Lower leg skin (tissue), 4 donors: Measurements from ENCODE around the gene C14orf93. TPM values are rescaled to one million over a fixed set of nuclear protein-coding genes. Genes with fewer than 3 reads are reported as not detected.

Experiments used
- DNase-seq, 2 donors: peaks; one replicate each; pipeline ENCODE4 v3.0.0-alpha.2; 2019; ENCODE audit warnings: low spot score in 2 of 2
- H3K4me3 ChIP-seq: fragments of 200-600 bp; sonication (generic); 2 replicates; pipeline ENCODE4 v1.5.1; 2017; ENCODE audit warnings: mild to moderate bottlenecking, low read depth; ENCODE audit not compliant: poor library complexity, severe bottlenecking
- CTCF ChIP-seq, 3 donors: fragments of 450-650 bp; IDR thresholded peaks; one replicate each; pipeline ENCODE4 v1.5.1; 2016; ENCODE audit warnings: antibody characterized with exemption in 3 of 3, mild to moderate bottlenecking in 3 of 3, moderate library complexity in 2 of 3
- POLR2A ChIP-seq, 2 donors: fragments of 450-650 bp; IDR thresholded peaks; one replicate each; pipeline ENCODE4 v1.6.1; 2016 to 2017; ENCODE audit warnings: antibody characterized with exemption in 2 of 2, mild to moderate bottlenecking in 1 of 2, moderate library complexity in 1 of 2
- WGBS, 2 donors: methylation state at CpG; one replicate each; pipeline ENCODE4 v1.1.5; 2018; 5-methylcytosine and 5-hydroxymethylcytosine counted together
- intact Hi-C: fragments of 100-400 bp; cut with DNase I; formaldehyde crosslinking; loops from one replicate; pipeline ENCODE4 v1.15.0; 2023; ENCODE audit warnings: low total_unique reads
- total RNA-seq, 4 donors: library from RNA; depleted of rRNA; stranded (reverse); fragments of >200 nt; gene quantifications; one replicate each; pipeline ENCODE4 v1.1.0, GENCODE V29; 2016

C14orf93 gene
- total RNA-seq, 4 donors from 2014 or later, result 16.9 to 29.6 (median 23.2) TPM

- DNase-seq, result peak in 1 of 2 donors; percentile 45
- WGBS, 2 donors, result 73 to 80% methylated on average over 3 of the region's 3 CpGs
- no peak overlapping the region for H3K4me3 ChIP-seq
- no peak for TF ChIP-seq POLR2A (IDR thresholded peaks at IDR 0.05)
- no peak for TF ChIP-seq CTCF (IDR thresholded peaks at IDR 0.05)
- intact Hi-C loops, result no loop called here
Observed at GRCh38 chr14:23052671-23053070, 42.7 kb upstream of the C14orf93 start.

- intact Hi-C loops, result no loop called here
- no peak overlapping the region for H3K4me3 ChIP-seq
- TF ChIP-seq CTCF (IDR thresholded peaks at IDR 0.05), result no peak
- TF ChIP-seq POLR2A (IDR thresholded peaks at IDR 0.05), result no peak
- WGBS, 2 donors, result 33 to 43% methylated on average over 5 to 10 of the region's 14 CpGs
- no peak for DNase-seq
Observed at GRCh38 chr14:23052182-23052623, 42.3 kb upstream of the C14orf93 start.

- 71 to 79% methylated on average over 5 of the region's 5 CpGs for WGBS, 2 donors
- no peak overlapping the region for H3K4me3 ChIP-seq
- TF ChIP-seq CTCF (IDR thresholded peaks at IDR 0.05) (no peak), POLR2A (IDR thresholded peaks at IDR 0.05) (no peak)
- intact Hi-C loops, result no loop called here
- DNase-seq, result no peak
Observed at GRCh38 chr14:23051141-23052057, 41.5 kb upstream of the C14orf93 start.

GRCh38 chr14:23049011-23049410, 39.1 kb upstream of the C14orf93 start:
- intact Hi-C loops, result no loop called here
- DNase-seq, result no peak
- WGBS, 2 donors, result 92 to 95% methylated on average over 9 of the region's 9 CpGs
- TF ChIP-seq CTCF (IDR thresholded peaks at IDR 0.05) (no peak), POLR2A (IDR thresholded peaks at IDR 0.05) (no peak)
- H3K4me3 ChIP-seq, result no peak overlapping the region

GRCh38 chr14:23047751-23048693, 38.1 kb upstream of the C14orf93 start:
- no peak for TF ChIP-seq POLR2A (IDR thresholded peaks at IDR 0.05)
- TF ChIP-seq CTCF (IDR thresholded peaks at IDR 0.05), result no peak
- intact Hi-C loops, result no loop called here
- DNase-seq, result no peak
- 82 to 86% methylated on average over 37 to 63 of the region's 85 CpGs for WGBS, 2 donors
- no peak overlapping the region for H3K4me3 ChIP-seq
